SK-N-SH treated with all-trans-retinoic acid at 6 μM for 48 hours (cell line): ENCODE results near the gene PLEKHG4.

Experiments
- ATAC-seq: fragments of 200-7000 bp; cut with Tn5 transposase; 3 replicates; pipeline ENCODE4 v1.9.1; 2020; ENCODE audit warnings: mild to moderate bottlenecking, moderate library complexity
- ARNTL ChIP-seq: fragments of 450-650 bp; formaldehyde crosslinking; IDR thresholded peaks from 2 replicates; pipeline ENCODE4 v1.5.0; 2020; ENCODE audit warnings: low read depth, mild to moderate bottlenecking, moderate library complexity, borderline replicate concordance
- BACH2 ChIP-seq: fragments of 250-450 bp; sonication (Bioruptor Pico); IDR thresholded peaks from 2 replicates; pipeline ENCODE4 v1.9.0; 2021; ENCODE audit warnings: mild to moderate bottlenecking, borderline replicate concordance
- CSDC2 ChIP-seq: fragments of 250-450 bp; sonication (Bioruptor Pico); IDR thresholded peaks from 2 replicates; pipeline ENCODE4 v1.5.0; 2020; ENCODE audit warnings: mild to moderate bottlenecking, moderate library complexity
- ESRRG ChIP-seq: fragments of 250-450 bp; sonication (Bioruptor Pico); IDR thresholded peaks from 2 replicates; pipeline ENCODE4 v1.6.1; 2021; ENCODE audit warnings: mild to moderate bottlenecking
- GLIS3 ChIP-seq: fragments of 250-450 bp; sonication (Bioruptor Pico); IDR thresholded peaks from 2 replicates; pipeline ENCODE4 v1.5.0; 2020; ENCODE audit warnings: mild to moderate bottlenecking, moderate library complexity
- OSR1 ChIP-seq: fragments of 250-450 bp; sonication (Bioruptor Pico); IDR thresholded peaks from 2 replicates; pipeline ENCODE4 v1.8.0; 2022; ENCODE audit warnings: moderate library complexity, mild to moderate bottlenecking, inconsistent platforms
- PPARA ChIP-seq: fragments of 250-450 bp; sonication (Bioruptor Pico); IDR thresholded peaks from 2 replicates; pipeline ENCODE4 v1.5.0; 2020; ENCODE audit warnings: mild to moderate bottlenecking, borderline replicate concordance
- SNAI2 ChIP-seq: fragments of 250-450 bp; sonication (Bioruptor Pico); IDR thresholded peaks from 2 replicates; pipeline ENCODE4 v1.5.0; 2020; ENCODE audit warnings: mild to moderate bottlenecking, moderate library complexity
- TCF4 ChIP-seq: fragments of 250-450 bp; sonication (Bioruptor Pico); IDR thresholded peaks from 2 replicates; pipeline ENCODE4 v1.8.0; 2021; ENCODE audit warnings: mild to moderate bottlenecking, moderate library complexity, borderline replicate concordance
- TOX ChIP-seq: fragments of 250-450 bp; sonication (Bioruptor Pico); IDR thresholded peaks from 2 replicates; pipeline ENCODE4 v1.8.0; 2021; ENCODE audit warnings: mild to moderate bottlenecking, moderate library complexity, borderline replicate concordance
- ZC3H10 ChIP-seq: fragments of 250-450 bp; sonication (Bioruptor Pico); IDR thresholded peaks from 2 replicates; pipeline ENCODE4 v1.5.1; 2021; ENCODE audit warnings: mild to moderate bottlenecking, moderate library complexity
- ZFP3 ChIP-seq: fragments of 250-450 bp; sonication (Bioruptor Pico); IDR thresholded peaks from 2 replicates; pipeline ENCODE4 v1.5.0; 2020; ENCODE audit warnings: mild to moderate bottlenecking, moderate library complexity
- ZNF565 ChIP-seq: fragments of 450-650 bp; formaldehyde crosslinking; conservative IDR thresholded peaks from 2 replicates; pipeline ENCODE4 v1.5.0; 2020; ENCODE audit warnings: low read depth, mild to moderate bottlenecking, moderate library complexity
- ZNF70 ChIP-seq: fragments of 450-650 bp; formaldehyde crosslinking; IDR thresholded peaks from 2 replicates; pipeline ENCODE4 v1.5.0; 2020; ENCODE audit warnings: mild to moderate bottlenecking, moderate library complexity
- TF ChIP-seq, protein P1 (sequence below): fragments of 250-450 bp; sonication (Bioruptor Pico); IDR thresholded peaks from 2 replicates; pipeline ENCODE4 v1.5.1; 2021; ENCODE audit warnings: mild to moderate bottlenecking, moderate library complexity
- TF ChIP-seq, protein P2 (sequence below): fragments of 250-450 bp; sonication (Bioruptor Pico); IDR thresholded peaks from 2 replicates; pipeline ENCODE4 v1.8.0; 2020; ENCODE audit warnings: mild to moderate bottlenecking, moderate library complexity, borderline replicate concordance
- TF ChIP-seq, protein P3 (sequence below): fragments of 250-450 bp; sonication (Bioruptor Pico); IDR thresholded peaks from 2 replicates; pipeline ENCODE4 v1.8.0; 2021; ENCODE audit warnings: low read depth, mild to moderate bottlenecking, moderate library complexity, borderline replicate concordance
- TF ChIP-seq, protein P4 (sequence below): fragments of 250-450 bp; sonication (Bioruptor Pico); IDR thresholded peaks from 2 replicates; pipeline ENCODE4 v1.5.0; 2020; ENCODE audit warnings: mild to moderate bottlenecking, moderate library complexity
- TF ChIP-seq, protein P5 (sequence below): fragments of 250-450 bp; sonication (Bioruptor Pico); IDR thresholded peaks from 2 replicates; pipeline ENCODE4 v1.5.1; 2020; ENCODE audit warnings: low read depth, mild to moderate bottlenecking, moderate library complexity

PLEKHG4 gene

DNA sequence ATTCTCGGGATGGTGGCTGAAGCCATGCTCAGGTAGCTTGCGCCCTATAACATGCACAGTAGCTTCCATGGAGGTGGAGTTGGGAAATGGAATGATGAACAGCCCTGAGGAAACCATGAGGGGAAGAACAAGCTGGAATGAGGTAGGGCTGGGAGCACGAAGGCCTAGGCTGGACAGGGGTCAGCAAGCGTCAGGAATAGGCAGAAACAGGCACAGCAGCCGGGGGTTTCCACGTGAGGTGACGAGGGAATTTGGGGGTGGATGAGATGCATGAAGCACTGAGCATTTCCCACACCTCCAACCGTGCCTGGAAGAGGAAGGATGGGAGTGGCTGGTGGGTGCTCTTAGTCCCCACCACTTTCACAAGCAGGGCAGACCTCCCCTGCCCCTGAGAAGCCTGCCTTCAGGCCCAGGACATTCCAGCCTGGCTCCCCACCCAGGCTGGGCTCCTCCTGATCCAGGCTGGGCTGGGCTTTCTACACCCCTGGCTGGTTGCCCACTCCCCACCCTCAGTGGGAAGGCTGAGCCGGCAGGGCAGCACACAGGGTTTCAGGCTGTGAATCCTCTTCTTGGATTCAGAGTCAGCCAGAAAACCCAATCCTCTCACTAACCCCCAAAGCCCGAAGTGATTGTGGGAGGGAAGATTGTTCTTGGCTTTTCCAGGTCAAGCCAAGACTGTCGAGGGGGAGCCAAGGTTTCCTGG, 21.9 kb downstream of the PLEKHG4 start:
- no peak for ATAC-seq
- TF ChIP-seq ZFP3 (no peak), ZNF70 (CRISPR knock-in tag) (no peak), CSDC2 (CRISPR knock-in tag) (no peak), SNAI2 (CRISPR knock-in tag) (no peak), ESRRG (CRISPR knock-in tag) (no peak)
- TF ChIP-seq, protein P1, sequence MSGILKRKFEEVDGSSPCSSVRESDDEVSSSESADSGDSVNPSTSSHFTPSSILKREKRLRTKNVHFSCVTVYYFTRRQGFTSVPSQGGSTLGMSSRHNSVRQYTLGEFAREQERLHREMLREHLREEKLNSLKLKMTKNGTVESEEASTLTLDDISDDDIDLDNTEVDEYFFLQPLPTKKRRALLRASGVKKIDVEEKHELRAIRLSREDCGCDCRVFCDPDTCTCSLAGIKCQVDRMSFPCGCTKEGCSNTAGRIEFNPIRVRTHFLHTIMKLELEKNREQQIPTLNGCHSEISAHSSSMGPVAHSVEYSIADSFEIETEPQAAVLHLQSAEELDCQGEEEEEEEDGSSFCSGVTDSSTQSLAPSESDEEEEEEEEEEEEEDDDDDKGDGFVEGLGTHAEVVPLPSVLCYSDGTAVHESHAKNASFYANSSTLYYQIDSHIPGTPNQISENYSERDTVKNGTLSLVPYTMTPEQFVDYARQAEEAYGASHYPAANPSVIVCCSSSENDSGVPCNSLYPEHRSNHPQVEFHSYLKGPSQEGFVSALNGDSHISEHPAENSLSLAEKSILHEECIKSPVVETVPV (CRISPR knock-in tag): no peak
- TF ChIP-seq, protein P2, sequence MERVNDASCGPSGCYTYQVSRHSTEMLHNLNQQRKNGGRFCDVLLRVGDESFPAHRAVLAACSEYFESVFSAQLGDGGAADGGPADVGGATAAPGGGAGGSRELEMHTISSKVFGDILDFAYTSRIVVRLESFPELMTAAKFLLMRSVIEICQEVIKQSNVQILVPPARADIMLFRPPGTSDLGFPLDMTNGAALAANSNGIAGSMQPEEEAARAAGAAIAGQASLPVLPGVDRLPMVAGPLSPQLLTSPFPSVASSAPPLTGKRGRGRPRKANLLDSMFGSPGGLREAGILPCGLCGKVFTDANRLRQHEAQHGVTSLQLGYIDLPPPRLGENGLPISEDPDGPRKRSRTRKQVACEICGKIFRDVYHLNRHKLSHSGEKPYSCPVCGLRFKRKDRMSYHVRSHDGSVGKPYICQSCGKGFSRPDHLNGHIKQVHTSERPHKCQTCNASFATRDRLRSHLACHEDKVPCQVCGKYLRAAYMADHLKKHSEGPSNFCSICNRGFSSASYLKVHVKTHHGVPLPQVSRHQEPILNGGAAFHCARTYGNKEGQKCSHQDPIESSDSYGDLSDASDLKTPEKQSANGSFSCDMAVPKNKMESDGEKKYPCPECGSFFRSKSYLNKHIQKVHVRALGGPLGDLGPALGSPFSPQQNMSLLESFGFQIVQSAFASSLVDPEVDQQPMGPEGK (CRISPR knock-in tag): no peak

DNA sequence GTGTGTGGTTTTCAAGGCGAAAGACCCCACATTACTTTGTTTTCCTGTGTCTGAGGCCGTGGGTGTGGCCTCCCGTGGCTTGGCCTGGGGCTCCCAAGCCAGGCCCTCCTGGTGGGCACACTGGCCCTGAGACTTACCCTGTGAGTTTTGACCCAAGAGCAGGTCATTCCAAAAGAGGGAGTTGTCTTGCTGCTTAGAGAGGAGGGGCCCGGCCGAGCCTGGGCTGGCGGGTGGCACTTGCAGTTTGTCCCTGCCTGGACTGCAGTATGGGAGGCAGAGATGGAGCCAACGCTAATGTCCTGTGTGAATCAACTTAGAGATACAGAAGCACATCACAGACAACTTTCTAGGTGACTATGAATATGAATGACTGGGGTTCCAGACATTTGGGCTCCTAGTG, 22.7 kb downstream of the PLEKHG4 start:
- no peak for ATAC-seq
- TF ChIP-seq BACH2 (no peak), ZFP3 (no peak), OSR1 (CRISPR knock-in tag) (no peak), ZNF565 (CRISPR knock-in tag) (no peak), PPARA (CRISPR knock-in tag) (no peak), ZNF70 (CRISPR knock-in tag) (no peak), ESRRG (CRISPR knock-in tag) (no peak)
- TF ChIP-seq, protein P3, sequence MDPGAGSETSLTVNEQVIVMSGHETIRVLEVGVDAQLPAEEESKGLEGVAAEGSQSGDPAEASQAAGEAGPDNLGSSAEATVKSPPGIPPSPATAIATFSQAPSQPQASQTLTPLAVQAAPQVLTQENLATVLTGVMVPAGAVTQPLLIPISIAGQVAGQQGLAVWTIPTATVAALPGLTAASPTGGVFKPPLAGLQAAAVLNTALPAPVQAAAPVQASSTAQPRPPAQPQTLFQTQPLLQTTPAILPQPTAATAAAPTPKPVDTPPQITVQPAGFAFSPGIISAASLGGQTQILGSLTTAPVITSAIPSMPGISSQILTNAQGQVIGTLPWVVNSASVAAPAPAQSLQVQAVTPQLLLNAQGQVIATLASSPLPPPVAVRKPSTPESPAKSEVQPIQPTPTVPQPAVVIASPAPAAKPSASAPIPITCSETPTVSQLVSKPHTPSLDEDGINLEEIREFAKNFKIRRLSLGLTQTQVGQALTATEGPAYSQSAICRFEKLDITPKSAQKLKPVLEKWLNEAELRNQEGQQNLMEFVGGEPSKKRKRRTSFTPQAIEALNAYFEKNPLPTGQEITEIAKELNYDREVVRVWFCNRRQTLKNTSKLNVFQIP: no peak
- TF ChIP-seq, protein P4, sequence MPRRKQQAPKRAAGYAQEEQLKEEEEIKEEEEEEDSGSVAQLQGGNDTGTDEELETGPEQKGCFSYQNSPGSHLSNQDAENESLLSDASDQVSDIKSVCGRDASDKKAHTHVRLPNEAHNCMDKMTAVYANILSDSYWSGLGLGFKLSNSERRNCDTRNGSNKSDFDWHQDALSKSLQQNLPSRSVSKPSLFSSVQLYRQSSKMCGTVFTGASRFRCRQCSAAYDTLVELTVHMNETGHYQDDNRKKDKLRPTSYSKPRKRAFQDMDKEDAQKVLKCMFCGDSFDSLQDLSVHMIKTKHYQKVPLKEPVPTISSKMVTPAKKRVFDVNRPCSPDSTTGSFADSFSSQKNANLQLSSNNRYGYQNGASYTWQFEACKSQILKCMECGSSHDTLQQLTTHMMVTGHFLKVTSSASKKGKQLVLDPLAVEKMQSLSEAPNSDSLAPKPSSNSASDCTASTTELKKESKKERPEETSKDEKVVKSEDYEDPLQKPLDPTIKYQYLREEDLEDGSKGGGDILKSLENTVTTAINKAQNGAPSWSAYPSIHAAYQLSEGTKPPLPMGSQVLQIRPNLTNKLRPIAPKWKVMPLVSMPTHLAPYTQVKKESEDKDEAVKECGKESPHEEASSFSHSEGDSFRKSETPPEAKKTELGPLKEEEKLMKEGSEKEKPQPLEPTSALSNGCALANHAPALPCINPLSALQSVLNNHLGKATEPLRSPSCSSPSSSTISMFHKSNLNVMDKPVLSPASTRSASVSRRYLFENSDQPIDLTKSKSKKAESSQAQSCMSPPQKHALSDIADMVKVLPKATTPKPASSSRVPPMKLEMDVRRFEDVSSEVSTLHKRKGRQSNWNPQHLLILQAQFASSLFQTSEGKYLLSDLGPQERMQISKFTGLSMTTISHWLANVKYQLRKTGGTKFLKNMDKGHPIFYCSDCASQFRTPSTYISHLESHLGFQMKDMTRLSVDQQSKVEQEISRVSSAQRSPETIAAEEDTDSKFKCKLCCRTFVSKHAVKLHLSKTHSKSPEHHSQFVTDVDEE (CRISPR knock-in tag): no peak
- TF ChIP-seq, protein P5, sequence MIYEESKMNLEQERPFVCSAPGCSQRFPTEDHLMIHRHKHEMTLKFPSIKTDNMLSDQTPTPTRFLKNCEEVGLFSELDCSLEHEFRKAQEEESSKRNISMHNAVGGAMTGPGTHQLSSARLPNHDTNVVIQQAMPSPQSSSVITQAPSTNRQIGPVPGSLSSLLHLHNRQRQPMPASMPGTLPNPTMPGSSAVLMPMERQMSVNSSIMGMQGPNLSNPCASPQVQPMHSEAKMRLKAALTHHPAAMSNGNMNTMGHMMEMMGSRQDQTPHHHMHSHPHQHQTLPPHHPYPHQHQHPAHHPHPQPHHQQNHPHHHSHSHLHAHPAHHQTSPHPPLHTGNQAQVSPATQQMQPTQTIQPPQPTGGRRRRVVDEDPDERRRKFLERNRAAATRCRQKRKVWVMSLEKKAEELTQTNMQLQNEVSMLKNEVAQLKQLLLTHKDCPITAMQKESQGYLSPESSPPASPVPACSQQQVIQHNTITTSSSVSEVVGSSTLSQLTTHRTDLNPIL (CRISPR knock-in tag): no peak

DNA sequence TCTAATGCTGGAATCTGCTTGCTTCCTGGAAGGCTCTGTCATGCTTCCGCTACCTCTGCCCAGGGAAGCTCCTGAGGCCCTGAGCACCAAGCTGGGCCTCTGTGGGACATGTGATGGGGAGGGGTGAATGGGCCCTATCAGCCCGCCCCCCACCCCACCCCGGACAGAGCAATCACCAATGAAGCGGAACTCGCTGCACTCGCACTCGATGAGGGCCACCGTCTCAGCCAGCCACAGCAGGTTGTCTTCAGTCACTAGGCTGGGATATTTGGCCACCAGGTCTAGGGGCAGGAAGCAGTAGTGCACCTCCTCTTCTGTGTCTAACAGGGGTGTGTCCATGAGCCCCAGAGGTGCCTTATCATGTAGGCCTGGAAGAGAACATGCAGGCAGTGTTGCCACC, 23.6 kb downstream of the PLEKHG4 start:
- TF ChIP-seq, protein P2 (CRISPR knock-in tag): no peak
- TF ChIP-seq, protein P4 (CRISPR knock-in tag): no peak
- no peak for TF ChIP-seq GLIS3
- TF ChIP-seq TCF4 (CRISPR knock-in tag): no peak
- TF ChIP-seq SNAI2 (CRISPR knock-in tag): no peak
- TF ChIP-seq TOX (CRISPR knock-in tag): no peak
- no peak for TF ChIP-seq ARNTL (CRISPR knock-in tag)
- TF ChIP-seq OSR1 (CRISPR knock-in tag): no peak
- TF ChIP-seq ZNF565 (CRISPR knock-in tag): no peak
- no peak for TF ChIP-seq ZC3H10 (CRISPR knock-in tag)
- no peak for ATAC-seq
